VCaP (cell line): ENCODE results near the gene DNAI1.
"Not testable (repeated sequence)": the region's sequence is repeated elsewhere in the genome, so short reads cannot be mapped to it uniquely, and the experiment has no call there.

Source experiments
- H3K27ac ChIP-seq: fragments of 450-650 bp; 2 replicates; pipeline ENCODE4 v1.5.1; 2017
- TF ChIP-seq, protein P1 (sequence below): fragments of 450-650 bp; conservative IDR thresholded peaks from 2 replicates; pipeline ENCODE4 v1.5.1; 2017; ENCODE audit warnings: mild to moderate bottlenecking, moderate library complexity

DNAI1 gene

DNA sequence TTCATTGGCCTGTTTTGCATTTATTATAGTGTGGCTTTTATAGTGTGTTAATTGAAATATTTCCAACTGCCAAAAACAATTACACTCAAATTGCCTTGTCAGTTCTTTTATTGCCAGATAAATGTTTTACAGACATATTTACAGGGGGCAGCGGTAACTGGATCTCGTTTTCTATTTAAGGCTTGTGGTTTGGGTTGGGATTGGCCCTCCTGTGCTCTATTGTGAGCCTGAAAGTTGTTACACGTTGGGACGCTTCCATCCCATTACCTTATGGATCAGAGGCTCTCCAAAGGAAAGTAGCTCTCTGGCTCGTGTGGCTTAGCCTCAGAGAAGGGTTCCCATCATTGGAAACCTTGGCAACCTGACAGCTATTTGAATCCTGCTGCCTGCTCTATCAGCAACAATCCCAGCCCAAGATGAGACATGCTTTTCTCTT, 20.8 kb downstream of the DNAI1 start:
- TF ChIP-seq, protein P1, sequence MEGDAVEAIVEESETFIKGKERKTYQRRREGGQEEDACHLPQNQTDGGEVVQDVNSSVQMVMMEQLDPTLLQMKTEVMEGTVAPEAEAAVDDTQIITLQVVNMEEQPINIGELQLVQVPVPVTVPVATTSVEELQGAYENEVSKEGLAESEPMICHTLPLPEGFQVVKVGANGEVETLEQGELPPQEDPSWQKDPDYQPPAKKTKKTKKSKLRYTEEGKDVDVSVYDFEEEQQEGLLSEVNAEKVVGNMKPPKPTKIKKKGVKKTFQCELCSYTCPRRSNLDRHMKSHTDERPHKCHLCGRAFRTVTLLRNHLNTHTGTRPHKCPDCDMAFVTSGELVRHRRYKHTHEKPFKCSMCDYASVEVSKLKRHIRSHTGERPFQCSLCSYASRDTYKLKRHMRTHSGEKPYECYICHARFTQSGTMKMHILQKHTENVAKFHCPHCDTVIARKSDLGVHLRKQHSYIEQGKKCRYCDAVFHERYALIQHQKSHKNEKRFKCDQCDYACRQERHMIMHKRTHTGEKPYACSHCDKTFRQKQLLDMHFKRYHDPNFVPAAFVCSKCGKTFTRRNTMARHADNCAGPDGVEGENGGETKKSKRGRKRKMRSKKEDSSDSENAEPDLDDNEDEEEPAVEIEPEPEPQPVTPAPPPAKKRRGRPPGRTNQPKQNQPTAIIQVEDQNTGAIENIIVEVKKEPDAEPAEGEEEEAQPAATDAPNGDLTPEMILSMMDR = no peak
- H3K27ac ChIP-seq = peak overlapping the region; percentile 50

GRCh38 chr9:34481620-34482019, 23.0 kb downstream of the DNAI1 start:
- H3K27ac ChIP-seq = not testable (repeated sequence)

GRCh38 chr9:34482746-34483145, 24.1 kb downstream of the DNAI1 start:
- H3K27ac ChIP-seq = not testable (repeated sequence)

- TF ChIP-seq, protein P1 = no peak
- peak overlapping the region; percentile 26; the same call in 1 of the 2 replicates for H3K27ac ChIP-seq
These were observed 26.1 kb downstream of the DNAI1 start for GRCh38 chr9:34484678-34485077.

GRCh38 chr9:34485822-34486221, 27.2 kb downstream of the DNAI1 start:
- TF ChIP-seq, protein P1 = no peak
- no peak overlapping the region for H3K27ac ChIP-seq

- TF ChIP-seq, protein P1 = no peak
- H3K27ac ChIP-seq = no peak overlapping the region
These were observed 28.0 kb downstream of the DNAI1 start for GRCh38 chr9:34486572-34486971.

GRCh38 chr9:34490360-34490759, 31.8 kb downstream of the DNAI1 start:
- no peak overlapping the region for H3K27ac ChIP-seq
- TF ChIP-seq, protein P1 = no peak

DNA sequence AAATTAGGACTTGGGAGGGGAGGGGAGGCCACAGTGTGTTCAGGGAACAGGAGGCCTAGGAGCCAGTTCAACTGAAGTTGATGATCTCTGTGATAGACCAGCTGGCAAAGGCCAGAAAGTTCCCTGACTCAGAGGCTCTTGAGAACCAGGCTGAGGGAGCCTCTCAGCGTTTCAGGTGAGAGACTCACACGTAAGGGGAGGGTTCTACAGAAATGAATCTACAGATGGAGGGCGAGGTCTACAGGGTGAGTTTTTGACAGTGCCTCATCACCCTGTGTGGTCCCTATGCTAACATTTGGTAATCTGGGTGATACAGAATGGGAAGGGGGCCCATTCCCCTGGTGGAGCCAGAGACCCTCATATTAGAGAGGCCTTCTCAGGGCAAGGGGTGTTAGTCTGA, 32.2 kb downstream of the DNAI1 start:
- no peak overlapping the region for H3K27ac ChIP-seq
- TF ChIP-seq, protein P1 = no peak

DNA sequence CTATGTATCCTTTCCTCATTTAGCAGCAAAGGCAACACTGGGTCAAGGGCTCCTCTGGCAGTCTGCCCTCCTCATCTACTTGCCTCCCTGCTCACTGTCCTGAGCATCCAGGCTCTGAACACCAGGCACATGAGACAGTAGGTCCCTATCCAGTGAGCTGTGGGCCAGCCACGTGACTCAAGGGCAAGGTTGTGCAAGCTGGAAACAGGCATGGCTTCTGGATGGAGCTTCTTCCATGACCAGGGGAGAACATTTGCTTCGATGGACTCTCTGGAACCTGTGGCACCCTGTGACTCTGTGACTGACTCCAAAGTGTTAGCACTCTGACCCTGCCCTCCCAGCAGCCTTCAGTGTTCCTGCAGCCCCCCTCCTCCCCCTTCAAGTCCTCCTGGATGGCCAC, 33.0 kb downstream of the DNAI1 start:
- TF ChIP-seq, protein P1 = no peak
- H3K27ac ChIP-seq = no peak overlapping the region
